ENCODE measurements around the gene MAFG.

The MAFG gene

DNA sequence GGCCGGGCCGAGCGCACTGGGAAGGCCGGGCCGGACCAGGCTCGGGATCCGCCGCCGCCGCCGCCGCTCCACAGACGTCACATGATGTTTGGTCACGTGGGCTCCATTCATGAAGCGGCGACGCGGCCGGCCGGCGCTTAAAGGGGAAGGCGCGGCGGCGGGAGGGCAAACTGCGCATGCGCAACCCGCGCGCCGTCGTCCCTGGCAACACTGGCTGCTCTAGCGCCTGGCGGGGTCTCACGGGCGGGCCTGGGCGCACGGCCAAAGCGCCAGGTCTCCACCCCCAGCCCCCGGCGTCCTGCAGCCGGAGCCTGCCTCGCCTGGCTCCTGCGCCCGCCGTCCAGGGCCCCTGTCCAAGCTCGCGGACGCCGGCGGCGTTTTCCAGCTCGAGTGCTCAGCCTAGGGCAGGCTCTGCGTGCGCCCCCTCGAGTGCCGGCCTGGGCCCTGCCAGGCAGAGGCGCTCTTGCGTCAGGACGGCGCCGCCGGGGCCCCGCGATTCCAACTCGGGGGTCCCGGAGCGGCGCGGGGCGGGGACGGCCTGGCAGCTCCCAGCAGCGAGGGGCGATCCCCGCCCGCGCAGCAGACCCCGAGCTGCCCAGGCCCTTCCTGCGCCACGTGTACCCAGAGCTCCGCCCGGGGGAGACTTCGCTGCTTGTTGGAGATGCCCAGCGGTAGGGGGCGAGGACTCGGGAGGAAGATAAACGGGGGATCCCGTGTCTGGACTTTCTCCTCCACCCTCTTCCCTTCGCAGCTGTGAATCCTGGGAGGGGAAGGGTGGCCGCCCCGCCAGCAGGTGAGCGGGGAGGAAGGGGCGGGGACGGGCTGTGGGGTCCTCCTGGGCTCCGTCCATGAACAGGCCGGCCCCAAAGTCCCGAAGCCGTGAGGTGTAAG, at the start of gene MAFG:
MAFG (minus strand) TSS at position 83 of the 891 bp plus-strand sequence. CDS start 4,550 bp downstream, outside the sequence.
- peak; percentile 87 for DNase-seq (ENCODE audit: low read depth)

- no peak for DNase-seq (ENCODE audit: low read depth)
Measured at GRCh38 chr17:81976332-81977210, 49.0 kb upstream of the MAFG start.

GRCh38 chr17:81973432-81973831, 45.9 kb upstream of the MAFG start:
- DNase-seq (ENCODE audit: low read depth) = no peak

- DNase-seq (ENCODE audit: low read depth) = no peak
Measured at GRCh38 chr17:81968850-81969812, 41.6 kb upstream of the MAFG start.

- DNase-seq (ENCODE audit: low read depth) = no peak
Measured at GRCh38 chr17:81968396-81968745, 40.8 kb upstream of the MAFG start.

GRCh38 chr17:81967533-81968395, 40.2 kb upstream of the MAFG start:
- peak; percentile 40 for DNase-seq (ENCODE audit: low read depth)

DNA sequence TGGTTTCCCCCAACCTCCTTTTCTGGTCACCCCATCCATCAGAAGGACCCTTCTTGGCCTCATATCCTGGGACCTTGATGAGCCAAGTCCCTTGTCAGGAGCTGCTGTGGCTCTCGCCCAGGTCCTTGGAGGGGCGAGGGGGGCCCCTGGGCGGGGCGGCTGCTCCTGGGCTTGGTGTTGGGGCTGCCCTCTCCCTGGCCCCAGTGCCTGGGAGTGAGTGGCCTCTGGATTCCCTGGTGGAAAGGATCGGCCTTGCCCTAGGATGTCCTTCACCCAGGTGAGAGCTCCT, 39.7 kb upstream of the MAFG start:
- DNase-seq (ENCODE audit: low read depth) = no peak

DNA sequence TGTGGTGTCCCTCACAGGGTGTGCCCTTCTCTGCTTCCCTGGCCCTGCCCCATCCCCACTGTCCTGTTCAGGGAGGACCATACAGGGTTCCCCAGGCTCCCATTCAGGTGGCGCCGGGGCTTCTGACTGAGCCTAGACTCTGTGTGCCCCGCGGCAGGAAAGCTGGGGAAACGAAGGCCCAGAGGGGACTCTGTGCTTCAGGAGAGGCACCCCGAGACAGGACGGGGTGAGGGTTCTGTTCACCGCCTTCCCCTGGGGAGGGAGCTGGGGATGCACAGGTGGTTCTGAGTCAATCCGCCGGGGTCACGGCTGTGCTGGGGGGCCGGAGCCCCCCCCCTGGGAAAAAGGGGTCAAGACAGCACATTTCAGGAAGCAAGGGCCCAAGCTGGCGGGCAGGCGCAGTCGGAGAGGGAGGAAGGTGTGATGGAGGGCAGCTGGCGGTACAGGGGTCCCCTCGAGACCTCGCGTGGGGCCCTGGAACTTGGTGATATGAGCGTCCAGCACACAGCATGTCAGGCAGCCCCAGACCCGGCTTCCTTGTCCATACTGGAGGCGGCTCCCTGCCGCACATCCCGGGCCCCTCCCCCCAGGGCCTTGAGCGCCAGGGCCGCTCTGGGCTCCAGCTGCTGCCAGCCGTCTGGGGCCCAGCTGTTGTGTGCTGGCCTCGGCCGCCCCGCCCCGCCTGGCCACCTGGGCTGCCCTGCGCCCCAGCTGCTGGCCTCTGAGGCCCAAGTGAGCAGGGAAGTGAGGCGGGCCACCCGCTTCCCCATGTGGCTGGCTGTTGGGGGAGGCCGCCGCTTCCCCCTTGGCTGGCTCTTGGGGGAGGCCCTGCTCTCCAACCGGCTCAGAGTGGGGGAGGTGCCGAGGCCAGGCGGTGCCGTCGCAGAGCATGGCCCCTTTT, 39.1 kb upstream of the MAFG start:
- no peak for DNase-seq (ENCODE audit: low read depth)

GRCh38 chr17:81964081-81964849, 36.7 kb upstream of the MAFG start:
- DNase-seq (ENCODE audit: low read depth) = no peak

DNA sequence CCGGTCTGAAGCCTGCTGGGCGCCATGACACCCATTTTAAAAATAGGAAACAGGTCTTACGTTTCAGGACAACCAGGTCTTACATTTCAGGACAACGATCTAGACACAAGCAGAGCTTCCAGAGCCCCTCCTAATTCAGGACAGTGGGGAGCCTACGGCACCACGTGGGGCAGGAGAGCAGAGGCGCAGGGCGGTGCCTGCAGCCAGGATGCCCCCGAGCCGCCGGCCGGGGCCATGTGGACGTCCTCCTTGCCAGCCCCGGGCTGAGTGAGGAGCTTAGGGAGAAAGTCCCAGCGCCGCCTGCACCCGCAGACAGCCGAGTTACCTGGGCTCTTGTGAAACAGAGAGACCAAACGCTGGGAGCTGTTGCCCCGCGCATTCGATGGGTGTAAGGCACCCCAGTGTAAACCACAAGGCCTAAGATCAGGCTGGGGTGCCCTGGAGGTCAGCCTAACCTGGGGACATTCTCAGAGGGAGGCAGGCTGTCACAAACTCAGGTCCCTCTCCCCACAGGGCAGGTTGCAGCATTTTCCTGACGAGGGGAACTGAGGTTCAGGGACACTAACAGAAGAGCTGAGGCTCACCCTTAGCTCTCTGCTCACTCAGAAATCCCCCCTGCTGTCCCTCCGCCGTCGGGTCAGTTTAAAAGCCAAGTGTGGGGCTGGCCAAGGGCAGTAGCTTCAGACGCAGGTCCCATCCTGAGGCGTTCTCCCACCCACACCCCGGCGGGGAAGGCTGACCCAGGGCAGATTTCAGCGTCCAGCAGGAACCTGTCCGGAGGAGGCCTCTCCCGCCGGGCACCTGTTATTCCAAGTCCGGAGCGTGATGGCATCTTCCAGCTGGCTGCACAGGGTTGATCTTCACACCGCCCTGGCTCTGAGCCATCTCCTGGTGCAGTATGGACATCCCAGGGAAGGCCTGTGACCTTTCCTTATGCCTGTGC, 35.2 kb upstream of the MAFG start:
- DNase-seq (ENCODE audit: low read depth) = no peak

- no peak for DNase-seq (ENCODE audit: low read depth)
Measured at GRCh38 chr17:81961521-81962498, 34.3 kb upstream of the MAFG start.

DNA sequence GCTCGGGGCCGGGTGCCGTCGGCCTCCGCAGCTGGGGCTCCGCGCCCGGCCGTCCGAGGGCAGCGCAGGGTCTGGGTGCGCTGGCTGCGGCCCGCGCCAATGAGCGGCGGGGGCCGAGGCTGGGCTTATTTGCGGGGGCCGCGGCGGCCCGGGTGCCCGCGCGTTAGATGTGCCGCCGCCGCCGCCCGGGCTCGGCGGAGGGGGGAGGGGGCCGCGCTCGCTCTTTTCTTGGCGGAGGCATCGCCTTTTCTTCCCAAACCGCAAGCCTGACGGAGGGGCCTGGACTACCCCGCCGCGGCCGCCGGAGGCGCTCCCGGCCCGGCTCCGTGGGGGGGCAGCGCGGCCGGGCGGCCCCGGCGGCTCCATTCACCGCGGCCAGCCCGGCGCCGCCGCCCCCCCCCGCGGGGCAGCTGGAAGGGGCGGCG, 33.6 kb upstream of the MAFG start, which contains the start of gene NOTUM:
NOTUM (minus strand) TSS at position 101 of the 425 bp plus-strand sequence. CDS start 278 bp downstream, outside the sequence.
- DNase-seq (ENCODE audit: low read depth) = no peak

GRCh38 chr17:81960130-81960958, 32.8 kb upstream of the MAFG start:
- DNase-seq (ENCODE audit: low read depth) = no peak

- no peak for DNase-seq (ENCODE audit: low read depth)
Measured at GRCh38 chr17:81959362-81960129, 32.0 kb upstream of the MAFG start.

Measured in stromal cell of bone marrow (primary cell).